HG03521 (cell line): ENCODE data around the gene POLR2M.
A peak's percentile ranks its signal among the peaks of the same experiment; 100 is the strongest.

Source experiments
- ATAC-seq: cut with Tn5 transposase; IDR thresholded peaks from one replicate; pipeline ENCODE4 v1.9.1; 2021; ENCODE audit warnings: mild to moderate bottlenecking, moderate library complexity; ENCODE audit not compliant: unreplicated experiment

POLR2M gene

GRCh38 chr15:57706405-57707209 is at the start of gene POLR2M:
POLR2M (plus strand) TSS chr15:57706714; CDS start chr15:57706843, 129 bp downstream.
- ATAC-seq = peak; percentile 90

GRCh38 chr15:57657619-57658018 is 48.9 kb upstream of the POLR2M start:
- no peak for ATAC-seq

DNA sequence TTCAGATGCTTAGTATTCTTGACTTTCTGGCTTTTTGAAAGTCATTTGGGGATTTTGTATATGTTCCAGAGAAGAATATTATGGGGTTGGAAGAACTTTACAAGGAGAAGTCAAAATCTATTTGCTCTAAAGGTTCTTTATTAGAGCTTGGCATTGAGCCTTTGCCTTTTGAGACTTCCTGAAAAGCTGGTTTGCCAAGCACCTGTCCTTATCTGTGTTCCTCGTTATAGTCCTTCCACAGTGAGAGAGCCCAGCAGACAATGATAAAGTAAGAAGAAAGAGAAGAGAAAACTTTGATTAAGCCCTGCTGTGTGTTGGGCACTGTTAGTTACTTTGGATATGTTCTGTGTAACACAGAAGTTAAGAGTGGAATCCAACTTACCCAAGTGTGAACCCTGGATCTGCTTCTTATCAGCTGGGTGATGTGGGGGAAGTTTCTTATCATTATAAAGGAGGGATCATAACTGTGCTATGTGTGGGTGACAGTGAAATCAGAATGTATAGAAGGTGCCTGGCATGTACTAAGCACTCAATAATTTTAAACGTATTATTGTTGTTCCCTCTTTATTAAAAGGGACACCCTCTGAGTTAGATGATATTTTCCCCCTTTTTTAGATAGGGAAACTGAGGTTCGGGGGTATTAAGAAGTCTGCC is 44.3 kb upstream of the POLR2M start:
- no peak for ATAC-seq

DNA sequence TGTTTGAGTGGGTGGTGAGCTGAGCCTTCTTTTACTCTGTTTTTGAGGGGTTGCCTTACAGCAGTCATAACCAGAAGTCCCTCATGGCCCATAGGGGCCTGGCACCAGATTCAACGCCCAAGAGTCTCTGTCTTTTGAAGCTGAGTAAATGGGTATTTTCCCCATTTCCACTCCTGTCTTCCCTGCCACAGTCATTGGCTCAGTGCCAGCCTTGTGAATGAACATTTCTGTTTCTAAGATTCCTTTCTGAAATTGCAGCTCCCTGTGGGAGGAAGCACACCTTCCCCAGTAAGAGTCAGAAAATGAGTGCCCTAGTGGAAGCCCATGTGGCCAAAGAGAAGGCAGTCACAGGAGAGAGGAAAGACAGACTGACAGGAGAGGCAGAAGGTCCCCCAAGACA is 43.7 kb upstream of the POLR2M start:
- ATAC-seq = no peak

DNA sequence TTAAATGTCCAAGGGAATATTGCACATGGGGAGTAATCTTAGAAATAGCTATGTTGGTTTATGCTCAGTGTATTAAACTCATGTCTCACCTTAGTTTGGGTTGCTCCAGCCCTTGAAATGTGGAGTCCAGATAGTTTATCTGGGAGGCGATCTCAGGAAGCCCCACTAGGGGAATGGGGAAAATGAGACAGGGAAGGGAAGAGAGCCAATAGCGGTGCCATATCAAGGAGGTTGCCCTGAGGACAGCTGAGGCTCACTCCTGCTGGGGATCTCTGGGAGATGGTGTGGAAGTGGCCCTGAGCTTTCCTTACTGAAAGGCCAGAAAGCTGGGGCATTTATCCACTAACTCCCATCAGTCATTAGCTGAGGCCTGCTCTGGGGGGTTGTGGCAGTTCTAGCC is 43.3 kb upstream of the POLR2M start:
- no peak for ATAC-seq

GRCh38 chr15:57665194-57665593 is 41.3 kb upstream of the POLR2M start:
- no peak for ATAC-seq

DNA sequence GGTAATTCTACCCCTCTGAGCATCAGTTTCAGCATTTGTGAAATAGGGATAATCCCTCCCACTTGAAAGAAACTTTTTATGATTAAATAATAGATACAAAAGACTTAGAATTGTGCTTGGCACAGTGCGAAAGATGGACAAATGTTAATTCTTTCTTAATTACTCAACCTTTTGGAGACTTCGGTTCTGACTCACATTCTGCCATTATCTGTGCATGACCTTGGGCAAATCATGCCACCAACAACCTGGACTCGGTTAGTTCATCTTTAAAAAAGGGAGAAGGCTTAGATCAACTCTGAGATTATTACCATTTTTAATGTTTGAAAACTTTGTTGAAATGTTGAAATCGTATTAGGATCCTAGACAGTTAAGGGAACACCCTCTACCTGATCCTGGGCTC is 40.6 kb upstream of the POLR2M start:
- no peak for ATAC-seq

DNA sequence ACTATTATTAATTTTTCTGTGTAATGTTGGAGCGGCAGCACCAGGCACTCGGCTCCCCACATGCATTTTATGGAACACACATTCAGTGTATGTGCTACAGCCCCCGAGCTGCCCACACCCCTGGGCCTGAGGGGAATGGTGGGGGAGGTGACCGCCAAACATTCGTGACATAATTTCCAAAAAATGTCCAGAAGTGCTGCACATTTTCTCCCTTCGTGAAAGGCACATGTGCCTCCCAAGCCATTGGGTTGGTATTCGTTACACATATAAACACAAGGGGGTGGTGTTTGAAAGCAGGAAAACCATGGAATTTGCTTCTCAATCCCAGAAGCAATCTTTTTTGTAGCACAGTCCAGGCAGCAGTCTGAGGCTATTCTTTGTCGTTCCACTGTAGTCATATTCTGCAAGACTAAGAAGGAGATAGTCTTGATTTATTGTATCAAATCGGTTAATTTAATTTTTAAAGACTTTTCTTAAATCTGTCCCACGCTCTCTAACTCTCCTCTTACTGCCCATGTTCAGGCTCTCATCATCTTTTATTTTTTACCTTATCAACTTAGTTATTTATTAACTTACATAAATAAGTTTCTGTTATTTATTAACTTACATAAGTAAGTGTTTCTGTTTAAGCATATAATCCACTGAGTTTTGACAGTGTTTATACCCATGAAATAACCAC is 39.2 kb upstream of the POLR2M start:
- no peak for ATAC-seq

GRCh38 chr15:57668016-57668415 is 38.5 kb upstream of the POLR2M start:
- ATAC-seq = no peak

DNA sequence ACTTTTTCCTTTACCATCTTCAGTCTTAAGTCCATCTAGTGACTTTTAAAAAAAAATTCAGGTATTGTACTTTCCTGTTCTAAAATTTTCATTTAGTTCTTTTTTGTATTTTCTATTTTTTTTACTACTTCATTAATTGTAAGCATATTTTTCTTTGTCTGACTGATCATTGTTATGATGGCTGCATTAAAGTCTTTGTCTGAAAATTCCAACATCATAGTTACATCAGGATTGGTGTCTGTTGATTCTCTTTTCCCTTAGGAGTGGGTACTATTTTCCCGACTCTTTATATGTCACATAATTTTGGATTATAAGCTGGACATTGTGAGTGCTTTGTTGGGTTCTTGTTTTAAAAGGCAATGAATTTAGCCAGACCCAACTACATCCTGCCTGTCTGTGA is 34.9 kb upstream of the POLR2M start:
- ATAC-seq = no peak

DNA sequence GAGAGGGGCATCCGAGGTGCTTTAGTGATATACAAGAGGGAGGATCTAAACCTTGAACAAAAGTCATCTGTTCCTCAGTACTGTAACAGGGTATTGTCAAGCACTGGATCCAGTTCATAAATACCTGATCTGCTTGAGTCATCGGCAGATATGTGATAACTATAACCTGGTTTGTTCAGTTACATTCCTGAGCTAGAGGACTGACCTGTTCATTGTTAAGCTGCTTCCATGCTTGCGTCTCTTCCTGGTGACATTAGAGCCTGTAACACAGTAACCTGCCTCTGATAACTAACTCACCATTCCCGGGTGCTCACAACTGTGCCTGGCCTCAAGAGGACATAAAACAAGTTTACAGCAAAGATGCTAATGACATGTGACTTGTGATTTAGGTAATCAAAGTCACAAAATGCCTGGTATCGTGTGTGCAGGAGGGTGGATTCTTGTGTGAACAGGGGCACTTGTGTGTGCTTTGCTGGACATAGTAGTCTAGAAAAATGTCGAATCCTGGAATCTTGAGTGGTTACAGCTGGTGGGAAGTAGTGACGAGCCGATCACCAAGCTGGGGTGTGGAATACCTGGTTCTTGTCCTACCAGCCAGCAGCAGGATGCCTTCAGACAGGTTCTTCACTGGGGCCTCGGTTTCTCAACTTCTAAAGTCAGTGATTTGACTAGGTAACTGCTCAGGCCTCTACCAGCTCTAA is 30.9 kb upstream of the POLR2M start:
- ATAC-seq = no peak

DNA sequence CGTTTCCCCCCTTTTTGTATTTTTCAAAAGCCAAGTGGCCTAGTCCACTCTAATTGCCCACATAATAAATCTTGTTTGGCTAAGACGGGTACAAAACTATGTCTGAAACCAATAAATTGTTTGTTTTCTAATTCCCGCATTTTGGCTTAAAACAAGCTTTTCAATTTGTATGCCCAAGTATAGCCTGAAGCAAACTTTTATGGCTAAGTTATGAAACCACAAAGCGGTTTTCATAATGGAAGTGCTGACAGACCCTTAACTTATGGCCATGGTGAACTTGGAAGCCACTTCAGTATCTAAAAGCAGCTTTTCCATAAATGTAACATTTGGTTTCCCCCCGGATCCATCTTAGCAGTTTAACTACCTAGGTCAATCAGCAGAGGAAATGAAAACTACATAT is 29.9 kb upstream of the POLR2M start:
- ATAC-seq = no peak

DNA sequence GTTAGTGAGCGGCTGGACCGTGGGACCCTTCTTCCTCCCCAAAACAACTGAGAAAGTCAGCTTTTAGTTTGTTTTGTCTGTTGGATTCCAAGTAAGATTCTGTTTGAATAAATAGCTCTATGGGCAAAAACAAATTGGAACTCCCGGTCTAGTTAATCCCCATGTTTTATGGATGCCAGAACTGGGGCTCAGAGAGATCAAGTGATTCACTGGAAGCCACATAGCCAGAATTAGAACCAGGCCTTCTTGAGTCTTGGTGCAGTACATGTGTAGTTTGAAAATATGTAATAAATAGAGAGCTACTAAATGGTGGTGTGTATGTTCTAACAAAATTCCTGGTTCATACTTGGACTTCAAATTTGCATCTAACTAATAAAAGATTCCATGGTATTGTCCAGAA is 29.3 kb upstream of the POLR2M start:
- no peak for ATAC-seq

DNA sequence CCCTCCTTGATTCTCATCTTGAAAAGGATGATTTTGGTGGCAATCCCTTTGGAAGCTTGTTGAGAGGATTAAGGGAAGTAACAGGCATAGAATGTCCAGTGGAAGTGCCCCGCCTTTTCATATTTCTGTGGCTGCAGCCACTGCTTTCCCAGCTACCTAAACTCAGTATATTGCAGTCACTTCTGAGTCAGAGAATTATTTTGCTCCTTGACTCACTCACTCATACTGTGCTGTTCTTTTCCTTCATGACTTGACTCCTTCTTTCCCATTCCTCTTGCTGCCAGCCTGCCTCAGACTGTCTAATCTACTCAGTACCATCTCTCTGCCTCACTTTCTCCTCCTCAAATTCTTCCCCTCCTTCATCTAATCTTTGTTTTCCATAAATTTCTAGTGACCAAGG is 26.5 kb upstream of the POLR2M start:
- no peak for ATAC-seq

DNA sequence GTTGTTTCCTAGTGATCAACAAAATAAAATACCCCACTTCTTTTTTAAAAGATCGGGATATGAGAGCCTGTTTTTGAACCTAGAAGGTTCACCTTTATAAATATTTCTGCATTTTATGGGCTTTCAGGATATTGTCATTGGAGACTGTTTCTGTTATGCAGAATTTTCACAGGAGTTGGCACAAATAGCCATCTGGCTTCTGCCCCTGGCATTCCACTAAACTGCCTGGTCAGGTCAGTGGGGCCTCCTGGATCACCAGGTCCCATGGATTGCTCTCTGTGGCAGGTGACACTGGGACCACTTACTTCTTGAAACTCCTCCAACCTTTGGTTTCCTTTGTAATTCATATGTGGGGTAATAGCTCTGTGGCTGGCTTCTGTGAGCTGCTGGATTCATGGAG is 25.5 kb upstream of the POLR2M start:
- ATAC-seq = no peak

DNA sequence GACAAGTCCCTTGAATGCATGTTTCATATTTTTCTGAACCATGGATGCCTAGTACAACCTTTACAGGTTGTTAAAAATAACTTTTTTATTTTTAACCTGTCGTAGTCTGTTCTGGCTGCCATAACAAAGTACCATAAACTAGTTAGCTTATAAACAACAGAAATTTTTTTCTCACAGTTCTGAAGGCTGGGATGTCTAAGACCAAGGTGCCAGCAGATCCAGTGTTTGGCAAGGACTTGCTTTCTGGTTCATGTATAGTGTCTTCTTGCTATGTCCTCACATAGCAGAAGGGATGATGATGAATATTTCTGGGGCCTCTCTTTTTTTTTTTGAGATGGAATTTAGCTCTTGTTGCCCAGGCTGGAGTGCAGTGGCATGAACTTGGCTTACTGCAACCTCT is 23.0 kb upstream of the POLR2M start:
- no peak for ATAC-seq

DNA sequence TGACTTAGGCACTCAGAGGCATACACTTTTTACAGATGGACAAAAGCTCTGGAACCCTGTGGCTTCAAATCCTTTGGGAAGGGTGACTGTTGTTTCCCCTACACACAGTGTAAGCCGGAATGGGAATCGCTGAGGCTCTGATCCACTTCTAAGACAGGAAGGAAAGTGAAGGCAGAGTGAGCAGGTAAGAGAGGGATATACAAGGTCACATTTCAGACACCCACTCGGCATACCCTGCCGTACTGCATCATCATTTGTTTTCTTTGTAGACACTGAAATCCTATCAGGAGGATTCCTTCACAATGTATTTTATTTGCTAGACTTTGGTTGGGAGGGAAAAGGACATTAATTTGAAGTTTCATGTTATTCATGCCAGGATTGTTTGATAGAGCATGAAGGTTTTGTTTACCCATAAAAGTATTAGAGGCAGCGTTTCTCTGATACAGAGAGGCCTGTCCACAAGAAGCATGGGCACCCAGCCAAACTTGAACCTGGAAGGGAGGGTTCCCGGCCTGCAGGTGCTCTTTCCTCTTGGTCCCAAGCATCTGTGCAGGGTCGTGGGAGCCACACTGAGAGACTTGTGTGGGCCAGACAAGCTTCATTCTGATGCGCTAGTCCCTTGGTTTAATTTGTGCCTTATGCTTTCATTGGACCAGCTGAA is 21.9 kb upstream of the POLR2M start:
- ATAC-seq = no peak

- ATAC-seq = no peak
Measured at GRCh38 chr15:57685306-57686095, 21.0 kb upstream of the POLR2M start.

GRCh38 chr15:57686657-57687056 is 19.9 kb upstream of the POLR2M start:
- no peak for ATAC-seq

DNA sequence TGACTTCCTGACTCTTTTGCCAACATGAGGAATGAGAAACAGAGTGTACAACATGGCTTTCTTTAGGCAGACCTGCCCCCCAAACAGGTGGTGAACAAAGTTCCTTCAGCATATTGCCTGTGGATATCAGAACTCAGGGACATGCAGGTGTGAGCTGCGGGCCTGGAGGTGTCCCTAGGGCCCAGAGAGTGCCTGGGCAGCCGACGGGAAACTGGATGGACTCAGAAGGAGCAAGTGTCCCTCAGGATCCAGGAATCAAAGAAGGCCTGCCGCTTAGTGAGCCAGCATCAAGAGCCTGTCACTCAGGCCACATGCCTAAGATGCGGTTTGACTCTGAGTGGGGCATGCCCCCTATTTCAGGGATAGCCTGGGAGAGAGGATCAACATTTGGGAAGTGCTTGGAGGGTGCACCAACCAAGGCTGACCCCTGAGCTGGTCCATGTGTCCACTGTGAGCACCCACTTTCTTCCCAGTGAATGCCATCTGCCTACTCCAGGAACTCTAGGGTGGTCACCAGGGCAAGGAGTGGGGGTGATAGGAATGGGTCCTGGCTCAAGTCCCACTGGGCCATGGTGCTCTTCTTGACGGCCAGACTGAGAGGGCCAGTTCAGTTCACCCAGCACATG is 16.1 kb upstream of the POLR2M start:
- ATAC-seq = no peak
